Measurements from ENCODE around the gene EPHA7. TPM values are rescaled to one million over a fixed set of nuclear protein-coding genes. Genes with fewer than 3 reads are reported as not detected.

The EPHA7 gene
- polyA plus RNA-seq, 1 of the 3 experiments (the other 2 are of a cell fraction): under 0.01 TPM

DNA sequence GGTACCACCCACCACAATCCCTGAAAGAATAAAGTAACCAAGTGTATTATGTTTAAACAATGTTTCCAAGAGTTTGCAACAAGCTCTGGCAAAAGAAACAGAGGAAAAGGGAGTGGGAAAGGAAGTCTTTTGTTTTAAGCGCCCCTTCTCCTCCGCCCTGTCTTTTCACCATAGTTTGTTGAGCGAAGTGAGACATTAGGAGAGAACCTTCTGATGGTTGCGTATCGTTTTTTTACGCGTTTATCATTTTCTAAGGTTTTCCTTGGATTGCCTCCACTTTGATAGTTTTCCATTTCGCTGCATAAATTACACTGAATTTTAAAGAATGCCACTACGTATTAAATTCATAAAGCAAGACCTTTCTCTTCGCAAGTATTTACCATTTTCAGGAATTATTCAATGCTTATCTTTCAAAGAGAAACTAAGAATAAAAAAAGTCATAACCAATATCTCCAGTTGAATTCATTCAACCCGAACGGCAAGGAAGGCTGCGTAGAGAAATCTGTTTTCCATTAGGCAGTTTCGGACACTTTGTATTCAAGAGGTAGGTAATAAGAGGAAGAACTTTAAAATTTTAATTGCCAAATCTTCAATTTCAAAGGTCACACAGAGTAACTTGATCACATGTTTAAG lies 920 bp upstream of the EPHA7 start:
- Histone ChIP-seq H3K27ac (ENCODE audit: low read depth in 2 of 2, low read length in 1 of 2) (no peak overlapping the region), H3K9ac (no peak overlapping the region), H3K4me1 (ENCODE audit: control insufficient read depth in 1 of 2, insufficient read depth in 2 of 2, low read depth in 1 of 2, low read length in 1 of 2) (peaks cover 0 to 10% of the 10 kb centered on the region in 2 experiments; a peak in 2 of 4 replicates), H3K27me3 (ENCODE audit: insufficient read depth) (peaks cover 46% of the 10 kb centered on the region), H3K4me3 (ENCODE audit: low read depth in 2 of 2, low read length in 1 of 2) (peak overlapping the region in 1 of 2 experiments; percentile 55; a peak in 3 of 4 replicates), H3K79me2 (ENCODE audit: insufficient read depth) (no peaks in the 10 kb centered on the region), H3K36me3 (replicated peaks in 1 of 2; ENCODE audit: control insufficient read depth in 1 of 2, insufficient read depth in 2 of 2, low read length in 1 of 2) (no peaks in the 10 kb centered on the region), H3K9me3 (no peaks in the 10 kb centered on the region), H4K20me1 (ENCODE audit: insufficient read depth) (no peaks in the 10 kb centered on the region), H3F3A (replicated peaks; ENCODE audit: insufficient read depth) (no peaks in the 10 kb centered on the region), H2AFZ (ENCODE audit: low read depth) (peak overlapping the region; percentile 85), H3K9me2 (no peaks in the 10 kb centered on the region), H3K4me2 (peak overlapping the region; percentile 80)
- DNase-seq: no peak
- ChIA-PET POLR2A (no interaction called here), CTCF (interaction anchor here (2.1 kb wide), 1 partner anchor 384 kb away, joined by 5 read pairs; no protein-coding TSS in a partner anchor)
- 8% methylated on average over 14 of the region's 14 CpGs for WGBS (ENCODE audit: low lambda C conversion rate)
- TF ChIP-seq, protein P1, sequence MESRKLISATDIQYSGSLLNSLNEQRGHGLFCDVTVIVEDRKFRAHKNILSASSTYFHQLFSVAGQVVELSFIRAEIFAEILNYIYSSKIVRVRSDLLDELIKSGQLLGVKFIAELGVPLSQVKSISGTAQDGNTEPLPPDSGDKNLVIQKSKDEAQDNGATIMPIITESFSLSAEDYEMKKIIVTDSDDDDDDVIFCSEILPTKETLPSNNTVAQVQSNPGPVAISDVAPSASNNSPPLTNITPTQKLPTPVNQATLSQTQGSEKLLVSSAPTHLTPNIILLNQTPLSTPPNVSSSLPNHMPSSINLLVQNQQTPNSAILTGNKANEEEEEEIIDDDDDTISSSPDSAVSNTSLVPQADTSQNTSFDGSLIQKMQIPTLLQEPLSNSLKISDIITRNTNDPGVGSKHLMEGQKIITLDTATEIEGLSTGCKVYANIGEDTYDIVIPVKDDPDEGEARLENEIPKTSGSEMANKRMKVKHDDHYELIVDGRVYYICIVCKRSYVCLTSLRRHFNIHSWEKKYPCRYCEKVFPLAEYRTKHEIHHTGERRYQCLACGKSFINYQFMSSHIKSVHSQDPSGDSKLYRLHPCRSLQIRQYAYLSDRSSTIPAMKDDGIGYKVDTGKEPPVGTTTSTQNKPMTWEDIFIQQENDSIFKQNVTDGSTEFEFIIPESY (IDR thresholded peaks at IDR 0.05; ENCODE audit: borderline replicate concordance, low read depth): no peak
- TF ChIP-seq EZH2phosphoT487 (IDR thresholded peaks at IDR 0.05; ENCODE audit: borderline replicate concordance, low read depth): 0 out of 2 replicates have a peak, but pooled peaks have one; percentile 38

DNA sequence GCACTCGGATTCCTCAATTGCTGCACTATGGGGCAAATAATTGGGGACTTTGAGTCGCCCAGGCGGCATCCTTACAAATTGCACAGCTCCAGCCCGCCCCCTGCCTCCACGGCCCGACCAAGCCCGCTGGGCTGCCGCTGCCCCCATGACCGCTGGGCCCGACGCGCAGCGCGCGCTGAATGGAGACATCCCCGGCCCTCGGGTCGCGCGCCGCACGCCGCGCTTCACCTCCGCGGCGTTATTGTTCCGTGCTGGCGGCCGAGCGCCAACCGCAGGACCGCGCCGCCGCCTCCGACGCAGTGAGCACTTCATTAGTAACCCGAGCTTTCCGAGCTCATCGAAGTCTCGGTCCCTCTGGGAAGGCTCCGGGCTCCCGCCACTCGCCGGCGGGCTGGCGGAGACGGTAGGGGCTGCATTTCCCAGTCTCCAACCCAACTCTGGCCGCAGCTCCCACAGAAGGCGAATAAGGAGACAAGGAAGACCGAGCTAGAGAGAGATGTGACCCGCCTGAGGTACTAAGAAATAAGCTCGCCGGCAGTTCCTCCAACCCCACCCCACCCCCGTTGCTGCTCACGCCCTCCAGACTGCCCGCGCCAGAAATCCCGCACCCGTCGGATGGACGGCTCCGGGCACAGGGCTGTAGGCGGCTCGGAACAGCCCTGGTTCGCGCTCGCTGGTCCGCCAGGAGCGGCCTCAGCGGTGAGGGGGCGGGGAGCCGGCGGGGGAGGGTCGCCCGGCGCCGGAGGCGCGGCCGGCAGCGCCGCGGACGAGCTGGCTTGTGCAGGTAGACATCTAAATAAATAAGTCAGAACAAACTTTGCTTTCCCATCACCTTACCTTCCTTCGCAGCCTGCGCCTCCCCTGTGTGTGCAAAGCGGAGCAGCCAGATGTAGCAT lies 703 bp downstream of the EPHA7 start:
- Histone ChIP-seq H3K4me2 (peak overlapping the region; percentile 80), H3F3A (replicated peaks; ENCODE audit: insufficient read depth) (no peaks in the 10 kb centered on the region), H2AFZ (ENCODE audit: low read depth) (peak overlapping the region; percentile 77; the same call in 1 of the 2 replicates), H3K79me2 (ENCODE audit: insufficient read depth) (no peaks in the 10 kb centered on the region), H3K9me2 (no peaks in the 10 kb centered on the region), H4K20me1 (ENCODE audit: insufficient read depth) (no peaks in the 10 kb centered on the region), H3K9me3 (no peaks in the 10 kb centered on the region), H3K27ac (ENCODE audit: low read depth in 2 of 2, low read length in 1 of 2) (no peak overlapping the region), H3K4me3 (ENCODE audit: low read depth in 2 of 2, low read length in 1 of 2) (peak overlapping the region; percentile 41 to 55), H3K36me3 (replicated peaks in 1 of 2; ENCODE audit: control insufficient read depth in 1 of 2, insufficient read depth in 2 of 2, low read length in 1 of 2) (no peaks in the 10 kb centered on the region), H3K9ac (no peak overlapping the region), H3K4me1 (ENCODE audit: control insufficient read depth in 1 of 2, insufficient read depth in 2 of 2, low read depth in 1 of 2, low read length in 1 of 2) (peaks cover 0 to 10% of the 10 kb centered on the region in 2 experiments; a peak in 2 of 4 replicates), H3K27me3 (ENCODE audit: insufficient read depth) (peaks cover 46% of the 10 kb centered on the region)
- WGBS (ENCODE audit: low lambda C conversion rate): 4% methylated on average over 34 of the region's 89 CpGs
- POLR2A ChIA-PET: no interaction called here
- DNase-seq: peak; percentile 50
- no peak for TF ChIP-seq FOXJ3 (CRISPR knock-in tag; IDR thresholded peaks at IDR 0.05)
- no peak for TF ChIP-seq YY1 (IDR thresholded peaks at IDR 0.05; ENCODE audit: low read depth)
- TF ChIP-seq CHD2 (IDR thresholded peaks at IDR 0.05; ENCODE audit: low read length, partially characterized antibody): no peak
- TF ChIP-seq, protein P2, sequence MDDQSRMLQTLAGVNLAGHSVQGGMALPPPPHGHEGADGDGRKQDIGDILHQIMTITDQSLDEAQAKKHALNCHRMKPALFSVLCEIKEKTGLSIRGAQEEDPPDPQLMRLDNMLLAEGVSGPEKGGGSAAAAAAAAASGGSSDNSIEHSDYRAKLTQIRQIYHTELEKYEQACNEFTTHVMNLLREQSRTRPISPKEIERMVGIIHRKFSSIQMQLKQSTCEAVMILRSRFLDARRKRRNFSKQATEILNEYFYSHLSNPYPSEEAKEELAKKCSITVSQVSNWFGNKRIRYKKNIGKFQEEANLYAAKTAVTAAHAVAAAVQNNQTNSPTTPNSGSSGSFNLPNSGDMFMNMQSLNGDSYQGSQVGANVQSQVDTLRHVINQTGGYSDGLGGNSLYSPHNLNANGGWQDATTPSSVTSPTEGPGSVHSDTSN (IDR thresholded peaks at IDR 0.05): no peak
- 0 out of 2 replicates have a peak, but pooled peaks have one; percentile 63 for TF ChIP-seq EZH2phosphoT487 (IDR thresholded peaks at IDR 0.05; ENCODE audit: borderline replicate concordance, low read depth)
- no peak for TF ChIP-seq FOSL2 (IDR thresholded peaks at IDR 0.05; ENCODE audit: borderline replicate concordance, low read depth)
- no peak for TF ChIP-seq RXRA (IDR thresholded peaks at IDR 0.05; ENCODE audit: borderline replicate concordance, low read depth)
- no peak for TF ChIP-seq RFX5 (IDR thresholded peaks at IDR 0.05; ENCODE audit: low read length)
- CTCF ChIA-PET: interaction anchor here (2.1 kb wide), 1 partner anchor 382 kb away, joined by 5 read pairs; no protein-coding TSS in a partner anchor

Data from SK-N-SH (cell line).